ENCODE results near the gene AKR1C1.
"Not testable (repeated sequence)": the region's sequence is repeated elsewhere in the genome, so short reads cannot be mapped to it uniquely, and the experiment has no call there.

AKR1C1 gene

GRCh38 chr10:4947635-4948596 is 15.3 kb upstream of the AKR1C1 start:
- DNase-seq (ENCODE audit: low read depth in 2 of 2) = no peak

- DNase-seq (ENCODE audit: low read depth in 2 of 2) = not testable (repeated sequence)
These were observed 11.6 kb upstream of the AKR1C1 start for GRCh38 chr10:4951512-4952162.

- no peak for DNase-seq (ENCODE audit: low read depth in 2 of 2)
These were observed 9.8 kb upstream of the AKR1C1 start for GRCh38 chr10:4953405-4953804.

GRCh38 chr10:4956088-4956487 is 7.1 kb upstream of the AKR1C1 start:
- not testable (repeated sequence) for DNase-seq (ENCODE audit: low read depth in 2 of 2)

GRCh38 chr10:4956955-4957645 is 6.1 kb upstream of the AKR1C1 start:
- DNase-seq (ENCODE audit: low read depth in 2 of 2) = not testable (repeated sequence)

GRCh38 chr10:4961558-4961957 is 1.7 kb upstream of the AKR1C1 start:
- DNase-seq (ENCODE audit: low read depth in 2 of 2) = not testable (repeated sequence)

- not testable (repeated sequence) for DNase-seq (ENCODE audit: low read depth in 2 of 2)
These were observed 907 bp upstream of the AKR1C1 start for GRCh38 chr10:4962308-4962707.

- DNase-seq (ENCODE audit: low read depth in 2 of 2) = not testable (repeated sequence)
These were observed 570 bp downstream of the AKR1C1 start for GRCh38 chr10:4963815-4964154.

- DNase-seq (ENCODE audit: low read depth in 2 of 2) = not testable (repeated sequence)
These were observed 2.5 kb downstream of the AKR1C1 start for GRCh38 chr10:4965763-4966162.

GRCh38 chr10:4967189-4967588 is 4.0 kb downstream of the AKR1C1 start:
- not testable (repeated sequence) for DNase-seq (ENCODE audit: low read depth in 2 of 2)

GRCh38 chr10:4969289-4969688 is 6.1 kb downstream of the AKR1C1 start:
- not testable (repeated sequence) for DNase-seq (ENCODE audit: low read depth in 2 of 2)

GRCh38 chr10:4970362-4970761 is 7.1 kb downstream of the AKR1C1 start:
- DNase-seq (ENCODE audit: low read depth in 2 of 2) = not testable (repeated sequence)

- not testable (repeated sequence) for DNase-seq (ENCODE audit: low read depth in 2 of 2)
These were observed 9.3 kb downstream of the AKR1C1 start for GRCh38 chr10:4972369-4973142.

- not testable (repeated sequence) for DNase-seq (ENCODE audit: low read depth in 2 of 2)
These were observed 10.1 kb downstream of the AKR1C1 start for GRCh38 chr10:4973294-4973693.

GRCh38 chr10:4974400-4974799 is 11.2 kb downstream of the AKR1C1 start:
- not testable (repeated sequence) for DNase-seq (ENCODE audit: low read depth in 2 of 2)

GRCh38 chr10:4977025-4977424 is 13.8 kb downstream of the AKR1C1 start:
- no peak for DNase-seq (ENCODE audit: low read depth in 2 of 2)

GRCh38 chr10:4978870-4979269 is 15.7 kb downstream of the AKR1C1 start:
- no peak for DNase-seq (ENCODE audit: low read depth in 2 of 2)

- no peak for DNase-seq (ENCODE audit: low read depth in 2 of 2)
These were observed 17.6 kb downstream of the AKR1C1 start for GRCh38 chr10:4980793-4981192.

GRCh38 chr10:4981722-4982471 is 18.7 kb downstream of the AKR1C1 start:
- no peak for DNase-seq (ENCODE audit: low read depth in 2 of 2)

GRCh38 chr10:4982764-4983226 is 19.6 kb downstream of the AKR1C1 start:
- no peak for DNase-seq (ENCODE audit: low read depth in 2 of 2)
